ENCODE measurements around the gene TMEM131L. TPM values are rescaled to one million over a fixed set of nuclear protein-coding genes. Genes with fewer than 3 reads are reported as not detected.

TMEM131L gene
- total and polyA plus RNA-seq, 2 donors (not counting 3 experiments of a cell fraction or from before 2014, with no cell fraction given) = 7.7 to 21.2 TPM

DNA sequence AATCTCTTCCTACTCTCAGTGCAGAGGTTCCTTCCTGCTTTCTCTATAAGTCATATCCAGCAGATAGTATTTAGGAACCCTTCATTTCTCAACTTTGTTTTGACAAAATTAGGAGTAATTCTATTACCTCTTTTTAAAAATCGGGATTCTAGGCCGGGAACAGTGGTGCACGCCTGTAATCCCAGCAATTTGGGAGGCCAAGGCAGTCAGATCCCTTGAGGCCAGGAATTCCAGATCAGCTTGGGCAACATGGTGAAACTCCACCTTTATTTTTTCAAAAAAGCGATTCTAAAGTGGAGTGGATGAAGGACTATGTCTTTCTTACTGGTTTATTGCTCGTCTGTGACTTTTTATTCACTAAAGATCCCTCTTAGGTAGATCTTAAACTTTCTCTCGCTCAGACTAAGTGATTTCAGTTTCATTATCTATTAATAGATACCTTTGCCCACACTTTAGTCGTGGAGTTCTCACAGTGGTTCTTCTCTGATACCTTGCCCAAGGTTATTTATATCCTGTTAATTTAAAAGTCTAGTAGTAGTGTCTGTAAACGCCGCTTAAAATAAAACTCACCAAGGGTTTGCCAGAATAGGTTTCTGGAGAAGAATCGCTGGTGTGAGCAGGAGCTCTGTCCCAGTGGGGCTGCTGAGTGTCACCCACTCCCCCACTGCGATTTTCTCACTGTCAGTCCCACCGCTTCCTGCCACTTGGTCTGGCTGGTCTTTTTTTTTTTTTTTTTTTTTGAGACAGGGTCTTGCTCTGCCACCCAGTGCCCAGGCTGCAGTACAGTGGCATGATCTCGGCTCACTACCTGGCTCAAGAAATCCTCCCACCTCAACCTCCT lies 27.0 kb upstream of the TMEM131L start:
- CTCF ChIA-PET = interaction anchor here (1.5 to 2.8 kb wide), 2 partner anchors 8 to 135 kb away, joined by 4 to 12 read pairs; no protein-coding TSS in a partner anchor
- Histone ChIP-seq H3K4me3 (replicated peaks in 1 of 3; ENCODE audit: insufficient read depth in 1 of 3, low read depth in 1 of 3, low read length in 3 of 3) (no peak overlapping the region), H2AFZ (ENCODE audit: low read depth, low read length) (no peak overlapping the region), H3K4me1 (ENCODE audit: control insufficient read depth, extremely low read depth, insufficient read depth, low read length) (no peaks in the 10 kb centered on the region), H3K9me1 (replicated peaks; ENCODE audit: control insufficient read depth, extremely low read depth, insufficient read depth, low read length) (no peaks in the 10 kb centered on the region), H3K79me2 (ENCODE audit: control insufficient read depth, insufficient read depth, low read length) (no peaks in the 10 kb centered on the region), H3K36me3 (ENCODE audit: control insufficient read depth in 2 of 2, extremely low read depth in 1 of 2, insufficient read depth in 2 of 2, low read length in 2 of 2) (no peaks in the 10 kb centered on the region), H3K4me2 (ENCODE audit: insufficient read depth, low read length) (no peak overlapping the region), H3K9me3 (replicated peaks; ENCODE audit: control insufficient read depth, insufficient read depth, low read length) (no peaks in the 10 kb centered on the region), H4K20me1 (replicated peaks; ENCODE audit: control insufficient read depth, extremely low read depth, insufficient read depth, low read length) (no peaks in the 10 kb centered on the region), H3K9ac (replicated peaks; ENCODE audit: extremely low read depth, insufficient read depth, low read length) (no peak overlapping the region), H3K27me3 (ENCODE audit: control insufficient read depth in 2 of 2, insufficient read depth in 2 of 2, low read length in 2 of 2) (no peaks in the 10 kb centered on the region), H3K27ac (ENCODE audit: insufficient read depth, low read depth, low read length) (no peak overlapping the region)
- POLR2A ChIA-PET = no interaction called here
- dilution Hi-C loops (cut with MboI; ENCODE audit: extremely low pct_ligation_motif_present, low sequenced_read_pairs) (no loop called here), intact Hi-C loops (cut with micrococcal nuclease) (no loop called here)
- TF ChIP-seq, protein P1, sequence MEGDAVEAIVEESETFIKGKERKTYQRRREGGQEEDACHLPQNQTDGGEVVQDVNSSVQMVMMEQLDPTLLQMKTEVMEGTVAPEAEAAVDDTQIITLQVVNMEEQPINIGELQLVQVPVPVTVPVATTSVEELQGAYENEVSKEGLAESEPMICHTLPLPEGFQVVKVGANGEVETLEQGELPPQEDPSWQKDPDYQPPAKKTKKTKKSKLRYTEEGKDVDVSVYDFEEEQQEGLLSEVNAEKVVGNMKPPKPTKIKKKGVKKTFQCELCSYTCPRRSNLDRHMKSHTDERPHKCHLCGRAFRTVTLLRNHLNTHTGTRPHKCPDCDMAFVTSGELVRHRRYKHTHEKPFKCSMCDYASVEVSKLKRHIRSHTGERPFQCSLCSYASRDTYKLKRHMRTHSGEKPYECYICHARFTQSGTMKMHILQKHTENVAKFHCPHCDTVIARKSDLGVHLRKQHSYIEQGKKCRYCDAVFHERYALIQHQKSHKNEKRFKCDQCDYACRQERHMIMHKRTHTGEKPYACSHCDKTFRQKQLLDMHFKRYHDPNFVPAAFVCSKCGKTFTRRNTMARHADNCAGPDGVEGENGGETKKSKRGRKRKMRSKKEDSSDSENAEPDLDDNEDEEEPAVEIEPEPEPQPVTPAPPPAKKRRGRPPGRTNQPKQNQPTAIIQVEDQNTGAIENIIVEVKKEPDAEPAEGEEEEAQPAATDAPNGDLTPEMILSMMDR (IDR thresholded peaks at IDR 0.05; ENCODE audit: extremely low read depth in 1 of 2, insufficient read depth in 1 of 2, low read depth in 1 of 2, low read length in 2 of 2) = no peak
- TF ChIP-seq, protein P2, sequence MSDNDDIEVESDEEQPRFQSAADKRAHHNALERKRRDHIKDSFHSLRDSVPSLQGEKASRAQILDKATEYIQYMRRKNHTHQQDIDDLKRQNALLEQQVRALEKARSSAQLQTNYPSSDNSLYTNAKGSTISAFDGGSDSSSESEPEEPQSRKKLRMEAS (IDR thresholded peaks at IDR 0.05; ENCODE audit: insufficient read depth, insufficient read length) = no peak
- TF ChIP-seq EZH2 (IDR thresholded peaks at IDR 0.05; ENCODE audit: borderline replicate concordance, low read depth, low read length, severe bottlenecking) (no peak), GATA2 (IDR thresholded peaks at IDR 0.05; ENCODE audit: insufficient read depth, insufficient read length, low read depth, low read length) (no peak), POLR2AphosphoS5 (IDR thresholded peaks at IDR 0.05; ENCODE audit: insufficient read depth, low read depth, low read length) (no peak), JUN (IDR thresholded peaks at IDR 0.05; ENCODE audit: borderline replicate concordance, insufficient read depth, insufficient read length, low read depth) (no peak), POLR2A (IDR thresholded peaks at IDR 0.05; ENCODE audit: low read depth, low read length) (no peak), MYC (IDR thresholded peaks at IDR 0.05; ENCODE audit: low read depth, low read length) (no peak), FOS (IDR thresholded peaks at IDR 0.05; ENCODE audit: borderline replicate concordance, insufficient read depth, low read length) (no peak)
- FAIRE-seq (no peak), DNase-seq (ENCODE audit: low read depth, low spot score) (no peak)
- BruUV-seq (replicated peaks) = no TSS peak

Measured in endothelial cell of umbilical vein (primary cell).